ENCODE data around the gene RNF144A.

DNA sequence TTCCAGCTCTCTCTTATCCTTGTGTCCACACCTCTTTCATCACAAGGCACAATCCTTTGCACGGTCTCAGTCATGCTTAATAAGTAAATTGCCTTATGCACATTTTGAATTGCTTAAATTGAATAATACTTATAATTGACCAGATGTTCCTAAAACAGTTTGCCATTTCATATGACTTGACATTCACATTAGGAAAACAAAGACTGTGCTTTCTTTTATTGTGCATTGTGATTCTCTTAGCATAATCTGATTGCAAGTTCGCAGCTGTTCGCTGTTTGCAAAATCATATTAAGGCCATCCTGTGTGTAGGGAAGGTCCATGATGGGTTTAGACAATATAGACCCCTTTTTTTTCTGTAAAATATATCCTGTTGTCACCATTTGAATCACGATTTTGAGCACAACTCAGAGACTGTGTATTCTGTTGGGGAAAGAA is 75.6 kb downstream of the RNF144A start:
- TF ChIP-seq ZNF274 (IDR thresholded peaks at IDR 0.05; ENCODE audit: low read depth, low read length) (no peak), YY1 (IDR thresholded peaks at IDR 0.05; ENCODE audit: insufficient read depth, insufficient read length) (no peak)

Data from NT2/D1 (cell line).